ENCODE results near the gene SIGLEC1.

- TF ChIP-seq CTCF (conservative IDR thresholded peaks at IDR 0.05 in 1 of 2, IDR thresholded peaks at IDR 0.05 in 1 of 2; ENCODE audit: extremely low read depth in 1 of 2, insufficient read depth in 1 of 2, low read depth in 1 of 2, low read length in 2 of 2) = no peak
- TF ChIP-seq EZH2 (IDR thresholded peaks at IDR 0.05; ENCODE audit: borderline replicate concordance, low read length) = no peak
Observed at GRCh38 chr20:3705970-3706739, 6.2 kb downstream of the SIGLEC1 start.
